SU-DHL-6 (cell line): Measurements from ENCODE around the gene CADM1.

ENCODE experiments used
- H2AFZ ChIP-seq: fragments of 200-600 bp; sonication (generic); 2 replicates; pipeline ENCODE4 v1.6.1; 2014; ENCODE audit warnings: low read depth, mild to moderate bottlenecking, moderate library complexity, mixed read lengths, antibody characterized with exemption, low read length; ENCODE audit not compliant: severe bottlenecking
- H3F3A ChIP-seq: fragments of 200-600 bp; shearing (Covaris generic); 2 replicates; pipeline ENCODE4 v1.6.0; 2016; ENCODE audit warnings: antibody characterized with exemption, mild to moderate bottlenecking; ENCODE audit not compliant: insufficient read depth
- H3K27ac ChIP-seq: fragments of 200-600 bp; sonication (generic); 2 replicates; pipeline ENCODE4 v1.5.1; 2016; ENCODE audit warnings: low read depth, mild to moderate bottlenecking, low read length, moderate library complexity, mixed read lengths
- H3K27me3 ChIP-seq: fragments of 200-600 bp; sonication (generic), shearing (Covaris generic); 2 replicates; pipeline ENCODE4 v1.6.0; 2014; ENCODE audit warnings: mild to moderate bottlenecking, low read length
- H3K36me3 ChIP-seq: fragments of 200-600 bp; sonication (generic); 2 replicates; pipeline ENCODE4 v1.6.1; 2014; ENCODE audit warnings: mild to moderate bottlenecking, low read length, mixed read lengths
- H3K4me2 ChIP-seq: fragments of 300-600, 200-600 bp; shearing (Covaris generic), sonication (generic); 2 replicates; pipeline ENCODE4 v1.6.0; 2014; ENCODE audit warnings: low read length, low read depth, mild to moderate bottlenecking; ENCODE audit not compliant: poor library complexity, severe bottlenecking
- H3K4me3 ChIP-seq: fragments of 200-600 bp; sonication (generic); 2 replicates; pipeline ENCODE4 v1.5.1; 2014; ENCODE audit warnings: antibody characterized with exemption, low read length, mild to moderate bottlenecking, mixed read lengths; ENCODE audit not compliant: insufficient read depth, poor library complexity, severe bottlenecking
- H3K79me2 ChIP-seq: fragments of 200-600 bp; sonication (generic); 2 replicates; pipeline ENCODE4 v1.6.1; 2014; ENCODE audit warnings: mild to moderate bottlenecking, low read length, moderate library complexity; ENCODE audit not compliant: insufficient read depth
- H3K9ac ChIP-seq: fragments of 200-600 bp; sonication (generic); 2 replicates; pipeline ENCODE4 v1.7.0; 2014; ENCODE audit warnings: mild to moderate bottlenecking, low read length
- H3K9me2 ChIP-seq: fragments of 200-600 bp; sonication (generic); replicated peaks from 2 replicates; pipeline ENCODE4 v1.6.1; 2014; ENCODE audit warnings: low read length; ENCODE audit not compliant: insufficient read depth
- H3K9me3 ChIP-seq: fragments of 200-600 bp; sonication (generic); 2 replicates; pipeline ENCODE4 v1.6.1; 2014; ENCODE audit warnings: low read length, mixed read lengths; ENCODE audit not compliant: insufficient read depth
- H4K20me1 ChIP-seq: fragments of 200-600 bp; sonication (generic); 2 replicates; pipeline ENCODE4 v1.6.1; 2014; ENCODE audit warnings: low read depth, mild to moderate bottlenecking, antibody characterized with exemption, low read length, moderate library complexity, mixed read lengths
- CTCF ChIP-seq: fragments of 200-600 bp; sonication (generic); IDR thresholded peaks from one replicate; pipeline ENCODE4 v1.5.1; 2017; ENCODE audit warnings: antibody characterized with exemption, mild to moderate bottlenecking, low read length, moderate library complexity; ENCODE audit not compliant: insufficient read depth, poor library complexity, severe bottlenecking
- EZH2phosphoT487 ChIP-seq: fragments of 200-600 bp; sonication (generic), shearing (Covaris generic); conservative IDR thresholded peaks from 2 replicates; pipeline ENCODE4 v1.6.1; 2018; ENCODE audit warnings: mild to moderate bottlenecking, antibody characterized with exemption, low read length, moderate library complexity, mixed read lengths

The CADM1 gene

GRCh38 chr11:115306689-115307088, 197.5 kb downstream of the CADM1 start:
- no peaks in the 10 kb centered on the region for H3K9me3 ChIP-seq
- TF ChIP-seq CTCF = no peak

GRCh38 chr11:115304774-115305472, 199.3 kb downstream of the CADM1 start:
- Histone ChIP-seq H3K4me3 (no peak overlapping the region), H3K4me2 (no peak overlapping the region), H3F3A (no peaks in the 10 kb centered on the region), H3K9ac (no peak overlapping the region), H4K20me1 (no peaks in the 10 kb centered on the region), H2AFZ (no peak overlapping the region), H3K27me3 (no peaks in the 10 kb centered on the region), H3K36me3 (no peaks in the 10 kb centered on the region), H3K27ac (no peak overlapping the region), H3K79me2 (no peaks in the 10 kb centered on the region), H3K9me2 (no peaks in the 10 kb centered on the region), H3K9me3 (no peaks in the 10 kb centered on the region)
- TF ChIP-seq CTCF (no peak), EZH2phosphoT487 (no peak)

More at GRCh38 chr11:115306689-115307088, 197.5 kb downstream of the CADM1 start:
- Histone ChIP-seq H2AFZ (no peak overlapping the region), H4K20me1 (no peaks in the 10 kb centered on the region), H3K36me3 (no peaks in the 10 kb centered on the region), H3K4me3 (no peak overlapping the region), H3K9me2 (no peaks in the 10 kb centered on the region), H3K27ac (no peak overlapping the region), H3K27me3 (no peaks in the 10 kb centered on the region), H3F3A (no peaks in the 10 kb centered on the region), H3K4me2 (no peak overlapping the region), H3K9ac (no peak overlapping the region), H3K79me2 (no peaks in the 10 kb centered on the region)

- H4K20me1 ChIP-seq = no peaks in the 10 kb centered on the region
- H3K79me2 ChIP-seq = no peaks in the 10 kb centered on the region
- no peak for TF ChIP-seq CTCF
- no peak for TF ChIP-seq EZH2phosphoT487
- H2AFZ ChIP-seq = no peak overlapping the region
- H3K9ac ChIP-seq = no peak overlapping the region
- H3K9me2 ChIP-seq = no peaks in the 10 kb centered on the region
- no peak overlapping the region for H3K4me2 ChIP-seq
- H3K27ac ChIP-seq = no peak overlapping the region
- no peaks in the 10 kb centered on the region for H3K36me3 ChIP-seq
- H3F3A ChIP-seq = no peaks in the 10 kb centered on the region
- no peaks in the 10 kb centered on the region for H3K9me3 ChIP-seq
- H3K27me3 ChIP-seq = no peaks in the 10 kb centered on the region
- no peak overlapping the region for H3K4me3 ChIP-seq
Observed at GRCh38 chr11:115303929-115304531, 200.2 kb downstream of the CADM1 start.
